Measurements from ENCODE around the gene UBE2G1.

The UBE2G1 gene

DNA sequence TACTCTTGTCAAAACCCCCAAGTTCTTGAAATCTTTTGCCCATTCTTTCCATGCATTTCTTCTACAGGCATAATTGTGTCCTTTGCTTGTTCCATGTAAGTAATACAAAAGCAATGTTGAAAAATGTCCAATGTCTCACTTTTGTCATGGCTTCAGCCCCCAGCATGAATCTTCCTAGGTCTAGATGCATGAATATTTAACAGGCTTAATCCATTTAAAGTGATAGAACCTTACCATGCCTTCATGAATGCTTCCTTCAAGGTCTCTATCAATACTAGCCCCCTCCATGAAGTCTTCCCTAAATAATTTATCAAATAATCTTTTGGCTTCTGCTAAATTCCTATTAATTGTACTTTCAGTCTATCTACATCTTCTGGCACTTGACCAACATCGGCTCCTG is 56.6 kb downstream of the UBE2G1 start:
- in situ Hi-C loops (cut with HindIII; ENCODE audit: low sequenced_read_pairs): no loop called here
- H3K4me3 ChIP-seq (ENCODE audit: low read depth, low read length): no peak overlapping the region
- TF ChIP-seq, protein P1, sequence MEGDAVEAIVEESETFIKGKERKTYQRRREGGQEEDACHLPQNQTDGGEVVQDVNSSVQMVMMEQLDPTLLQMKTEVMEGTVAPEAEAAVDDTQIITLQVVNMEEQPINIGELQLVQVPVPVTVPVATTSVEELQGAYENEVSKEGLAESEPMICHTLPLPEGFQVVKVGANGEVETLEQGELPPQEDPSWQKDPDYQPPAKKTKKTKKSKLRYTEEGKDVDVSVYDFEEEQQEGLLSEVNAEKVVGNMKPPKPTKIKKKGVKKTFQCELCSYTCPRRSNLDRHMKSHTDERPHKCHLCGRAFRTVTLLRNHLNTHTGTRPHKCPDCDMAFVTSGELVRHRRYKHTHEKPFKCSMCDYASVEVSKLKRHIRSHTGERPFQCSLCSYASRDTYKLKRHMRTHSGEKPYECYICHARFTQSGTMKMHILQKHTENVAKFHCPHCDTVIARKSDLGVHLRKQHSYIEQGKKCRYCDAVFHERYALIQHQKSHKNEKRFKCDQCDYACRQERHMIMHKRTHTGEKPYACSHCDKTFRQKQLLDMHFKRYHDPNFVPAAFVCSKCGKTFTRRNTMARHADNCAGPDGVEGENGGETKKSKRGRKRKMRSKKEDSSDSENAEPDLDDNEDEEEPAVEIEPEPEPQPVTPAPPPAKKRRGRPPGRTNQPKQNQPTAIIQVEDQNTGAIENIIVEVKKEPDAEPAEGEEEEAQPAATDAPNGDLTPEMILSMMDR (IDR thresholded peaks at IDR 0.05; ENCODE audit: low read depth, low read length, missing control alignments): no peak
- no peak for DNase-seq (ENCODE audit: low read depth)

DNA sequence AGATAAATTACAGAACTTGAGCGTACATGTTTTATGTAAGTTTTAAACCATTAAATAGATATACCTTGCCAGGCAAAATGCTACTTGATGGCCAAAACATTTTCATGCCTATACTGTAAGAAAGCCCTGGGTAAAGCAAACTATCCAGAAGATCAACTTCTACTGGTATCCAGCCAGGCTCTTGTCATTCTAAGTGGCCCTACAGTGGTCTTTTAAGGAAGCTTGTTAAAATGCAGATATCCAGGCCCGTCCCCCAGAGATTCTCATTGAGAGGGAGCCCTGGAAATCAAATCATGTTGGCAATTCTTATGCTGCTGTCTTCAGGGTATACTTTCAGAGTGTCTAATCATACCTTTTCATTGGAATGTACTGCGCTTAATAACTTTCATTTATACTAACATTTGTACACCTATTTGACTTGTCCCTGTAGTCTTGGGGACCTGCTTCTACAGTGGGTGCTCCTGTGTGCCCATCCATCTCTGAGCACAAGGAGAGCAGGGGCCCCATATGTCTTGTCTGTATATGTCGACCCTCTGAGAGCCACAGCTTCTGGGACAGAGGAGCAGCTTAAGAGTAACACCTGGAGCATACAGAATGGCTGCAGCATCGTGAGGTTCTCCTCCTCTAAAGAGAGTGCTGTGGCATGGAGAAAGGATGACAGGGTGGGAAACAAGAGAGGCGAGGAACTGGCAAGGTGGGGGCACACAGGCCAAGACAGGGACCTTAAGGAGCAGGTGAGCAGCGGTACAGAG is 59.1 kb downstream of the UBE2G1 start:
- in situ Hi-C loops (cut with HindIII; ENCODE audit: low sequenced_read_pairs): no loop called here
- no peak overlapping the region for H3K4me3 ChIP-seq (ENCODE audit: low read depth, low read length)
- TF ChIP-seq, protein P1 (IDR thresholded peaks at IDR 0.05; ENCODE audit: low read depth, low read length, missing control alignments): no peak
- no peak for DNase-seq (ENCODE audit: low read depth)

DNA sequence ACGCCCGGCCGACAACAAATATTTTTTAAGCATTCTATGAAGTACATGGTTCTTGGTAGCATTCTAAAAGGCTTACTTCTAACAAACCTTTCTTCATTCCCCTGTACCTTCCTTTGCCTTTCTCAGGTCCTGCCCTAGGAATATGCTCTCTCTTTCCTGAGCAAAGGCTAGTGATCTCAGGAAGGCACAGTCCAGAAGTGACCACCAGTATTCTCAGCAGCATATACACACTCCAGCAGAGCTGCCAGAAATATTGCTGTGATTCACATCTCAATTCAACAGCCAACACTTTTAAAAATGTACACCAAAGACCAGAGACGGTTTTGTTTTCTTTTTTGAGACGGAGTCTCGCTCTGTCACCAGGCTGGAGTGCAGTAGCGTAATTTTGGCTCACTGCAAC is 61.3 kb downstream of the UBE2G1 start:
- no peak overlapping the region for H3K4me3 ChIP-seq (ENCODE audit: low read depth, low read length)
- TF ChIP-seq, protein P1 (IDR thresholded peaks at IDR 0.05; ENCODE audit: low read depth, low read length, missing control alignments): no peak
- no peak for DNase-seq (ENCODE audit: low read depth)
- in situ Hi-C loops (cut with HindIII; ENCODE audit: low sequenced_read_pairs): no loop called here

DNA sequence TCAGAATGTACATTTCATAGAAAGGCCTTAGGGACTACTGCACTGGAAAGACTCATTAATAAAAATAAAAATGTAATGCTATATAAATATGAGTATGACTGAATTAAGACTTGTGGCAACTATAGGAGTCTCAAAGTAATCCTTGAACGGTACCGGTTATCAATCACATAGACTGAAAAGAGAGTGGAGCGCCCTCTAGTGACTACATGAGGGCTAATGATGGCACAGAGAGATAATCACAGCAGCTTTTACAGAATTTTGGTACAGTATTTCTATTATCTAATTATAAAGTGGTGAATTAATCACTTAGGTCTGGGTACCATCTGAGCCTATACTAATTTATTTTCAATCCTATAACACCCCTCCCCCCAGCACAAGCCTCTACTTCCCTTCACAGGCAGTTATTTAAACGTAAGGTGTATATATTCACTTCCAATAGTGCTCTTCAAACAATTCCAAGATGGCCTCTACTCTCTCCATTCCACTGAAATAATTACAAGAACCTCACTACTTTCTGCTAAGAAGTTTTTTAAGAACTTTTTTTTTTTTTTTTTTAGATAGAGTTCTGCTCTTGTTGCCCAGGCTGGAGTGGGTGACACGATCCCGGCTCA is 62.0 kb downstream of the UBE2G1 start:
- TF ChIP-seq, protein P1 (IDR thresholded peaks at IDR 0.05; ENCODE audit: low read depth, low read length, missing control alignments): peak; percentile 76
- DNase-seq (ENCODE audit: low read depth): peak; percentile 22
- H3K4me3 ChIP-seq (ENCODE audit: low read depth, low read length): no peak overlapping the region
- in situ Hi-C loops (cut with HindIII; ENCODE audit: low sequenced_read_pairs): no loop called here

DNA sequence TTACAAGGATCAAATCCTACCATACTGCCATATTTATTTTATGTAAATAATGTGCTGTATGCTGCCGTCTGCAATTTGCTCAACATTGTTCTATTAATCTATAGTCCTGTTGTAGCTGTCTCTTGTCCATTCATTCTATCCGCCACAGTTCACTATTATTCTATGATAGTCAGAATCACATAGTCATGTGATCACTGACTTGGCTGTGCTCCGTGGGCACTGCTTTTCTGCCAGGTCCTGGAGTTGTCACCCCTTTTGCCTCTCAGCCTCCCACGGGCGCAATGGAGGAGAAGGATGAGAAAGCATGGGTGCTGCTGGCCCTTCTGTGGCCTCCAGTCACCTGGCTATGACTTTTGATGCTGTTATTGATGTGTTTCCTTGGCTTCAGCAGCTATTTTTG is 65.4 kb downstream of the UBE2G1 start:
- TF ChIP-seq, protein P1 (IDR thresholded peaks at IDR 0.05; ENCODE audit: low read depth, low read length, missing control alignments): no peak
- no peak for DNase-seq (ENCODE audit: low read depth)
- in situ Hi-C loops (cut with HindIII; ENCODE audit: low sequenced_read_pairs): no loop called here
- no peak overlapping the region for H3K4me3 ChIP-seq (ENCODE audit: low read depth, low read length)

DNA sequence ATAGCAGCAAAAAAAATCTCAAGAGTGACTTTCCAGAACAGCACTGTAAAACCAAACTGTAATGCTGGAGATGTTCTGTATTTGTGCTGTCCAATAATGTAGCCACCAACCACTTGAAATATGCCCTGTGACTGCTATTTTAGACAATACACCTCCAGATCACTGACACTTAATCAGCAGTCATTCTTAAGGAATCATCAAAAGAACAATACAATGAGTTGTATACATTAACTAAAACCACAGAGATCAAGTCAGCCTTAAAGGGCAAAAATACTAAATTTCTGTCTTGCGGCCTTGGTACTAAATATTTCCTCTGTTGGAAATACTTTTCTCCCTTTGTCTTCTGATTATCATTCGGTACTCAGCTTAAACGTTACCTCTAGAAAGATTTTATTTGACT is 69.1 kb downstream of the UBE2G1 start:
- TF ChIP-seq, protein P1 (IDR thresholded peaks at IDR 0.05; ENCODE audit: low read depth, low read length, missing control alignments): no peak
- H3K4me3 ChIP-seq (ENCODE audit: low read depth, low read length): no peak overlapping the region
- in situ Hi-C loops (cut with HindIII; ENCODE audit: low sequenced_read_pairs): no loop called here
- no peak for DNase-seq (ENCODE audit: low read depth)

Data from astrocyte of the cerebellum (primary cell).